WTC11 (cell line): ENCODE data around the gene CLN6. TPM values are rescaled to one million over a fixed set of nuclear protein-coding genes. Genes with fewer than 3 reads are reported as not detected.

Experiments
- ATAC-seq: fragments of 200-7000 bp; cut with Tn5 transposase; 2 replicates; pipeline ENCODE4 v1.10.0; 2021; ENCODE audit warnings: mild to moderate bottlenecking, moderate library complexity
- CTCF ChIA-PET: fragments of 300-600 bp; sonication (Branson Sonifier 250); formaldehyde crosslinking; loops from one replicate; lab custom pipeline; 2021; ENCODE audit warnings: antibody characterized with exemption; lab: Charles Lee
- POLR2A ChIA-PET: fragments of 350-600 bp; sonication (Branson Sonifier 250); formaldehyde crosslinking; loops from one replicate; lab custom pipeline; 2021; ENCODE audit warnings: antibody characterized with exemption; lab: Charles Lee
- DNase-seq: peaks from one replicate; pipeline ENCODE4 v3.0.0; 2021; ENCODE audit warnings: low spot score
- H3K27ac Mint-ChIP-seq: 2 replicates; pipeline ENCODE4 v1.8.0; 2021; ENCODE audit warnings: mixed read lengths
- H3K27me3 Mint-ChIP-seq: 2 replicates; pipeline ENCODE4 v1.8.0; 2021; ENCODE audit warnings: low read depth, mild to moderate bottlenecking, moderate library complexity, mixed read lengths
- H3K36me3 Mint-ChIP-seq: 2 replicates; pipeline ENCODE4 v1.8.0; 2021; ENCODE audit warnings: mixed read lengths
- H3K4me1 Mint-ChIP-seq: 2 replicates; pipeline ENCODE4 v1.8.0; 2022; ENCODE audit warnings: mixed read lengths
- H3K4me3 Mint-ChIP-seq: 2 replicates; pipeline ENCODE4 v1.8.0; 2021; ENCODE audit warnings: mild to moderate bottlenecking, moderate library complexity, mixed read lengths
- H3K9me3 Mint-ChIP-seq: 2 replicates; pipeline ENCODE4 v1.8.0; 2021; ENCODE audit warnings: mixed read lengths
- ATF1 ChIP-seq: sonication (generic); formaldehyde crosslinking; IDR thresholded peaks from 2 replicates; pipeline ENCODE4 v1.8.1; 2023; ENCODE audit warnings: mild to moderate bottlenecking, moderate library complexity, missing genetic modification reagents
- FOXJ3 ChIP-seq: sonication (generic); formaldehyde crosslinking; IDR thresholded peaks from 2 replicates; pipeline ENCODE4 v1.9.0; 2021; ENCODE audit warnings: missing genetic modification reagents, mild to moderate bottlenecking, borderline replicate concordance
- IRF2 ChIP-seq: sonication (generic); formaldehyde crosslinking; IDR thresholded peaks from 2 replicates; pipeline ENCODE4 v1.8.0; 2022; ENCODE audit warnings: low read depth, missing genetic modification reagents, borderline replicate concordance
- NFYB ChIP-seq: sonication (generic); formaldehyde crosslinking; conservative IDR thresholded peaks from 2 replicates; pipeline ENCODE4 v1.8.0; 2022; ENCODE audit warnings: low read depth, missing genetic modification reagents
- NR2C2 ChIP-seq: sonication (generic); formaldehyde crosslinking; IDR thresholded peaks from 2 replicates; pipeline ENCODE4 v1.8.0; 2022; ENCODE audit warnings: mild to moderate bottlenecking, missing genetic modification reagents
- OVOL2 ChIP-seq: fragments of 250-450 bp; sonication (Bioruptor Pico); IDR thresholded peaks from 2 replicates; pipeline ENCODE4 v1.9.0; 2021; ENCODE audit warnings: mild to moderate bottlenecking, borderline replicate concordance
- RELA ChIP-seq: sonication (generic); formaldehyde crosslinking; IDR thresholded peaks from 2 replicates; pipeline ENCODE4 v1.8.1; 2022; ENCODE audit warnings: missing genetic modification reagents, mild to moderate bottlenecking, borderline replicate concordance
- TCF7 ChIP-seq: sonication (generic); formaldehyde crosslinking; IDR thresholded peaks from 2 replicates; pipeline ENCODE4 v1.8.0; 2022; ENCODE audit warnings: mild to moderate bottlenecking, low read depth, missing genetic modification reagents, moderate library complexity
- TEAD1 ChIP-seq: sonication (generic); formaldehyde crosslinking; IDR thresholded peaks from 2 replicates; pipeline ENCODE4 v1.8.0; 2022; ENCODE audit warnings: mild to moderate bottlenecking, missing genetic modification reagents
- TEAD4 ChIP-seq: sonication (generic); formaldehyde crosslinking; IDR thresholded peaks from 2 replicates; pipeline ENCODE4 v1.8.0; 2022; ENCODE audit warnings: mild to moderate bottlenecking, missing genetic modification reagents
- ZBTB21 ChIP-seq: sonication (generic); formaldehyde crosslinking; IDR thresholded peaks from 2 replicates; pipeline ENCODE4 v1.8.1; 2023; ENCODE audit warnings: mild to moderate bottlenecking, missing genetic modification reagents, borderline replicate concordance
- ZNF121 ChIP-seq: sonication (generic); formaldehyde crosslinking; IDR thresholded peaks from 2 replicates; pipeline ENCODE4 v1.8.0; 2023; ENCODE audit warnings: missing genetic modification reagents
- ZNF263 ChIP-seq: sonication (generic); formaldehyde crosslinking; IDR thresholded peaks from 2 replicates; pipeline ENCODE4 v1.8.1; 2022; ENCODE audit warnings: low read depth, mild to moderate bottlenecking, moderate library complexity, missing genetic modification reagents
- total RNA-seq: library from RNA; stranded (reverse); gene quantifications from 3 replicates; pipeline ENCODE4 v1.2.3, GENCODE V29; 2021
- TF ChIP-seq, protein P1 (sequence below): sonication (generic); formaldehyde crosslinking; IDR thresholded peaks from 2 replicates; pipeline ENCODE4 v1.8.0; 2022; ENCODE audit warnings: missing genetic modification reagents
- TF ChIP-seq, protein P2 (sequence below): fragments of 250-450 bp; sonication (Bioruptor Pico); IDR thresholded peaks from 2 replicates; pipeline ENCODE4 v1.9.0; 2021; ENCODE audit warnings: mild to moderate bottlenecking, borderline replicate concordance
- TF ChIP-seq, protein P3 (sequence below): sonication (generic); formaldehyde crosslinking; IDR thresholded peaks from 2 replicates; pipeline ENCODE4 v1.8.1; 2023; ENCODE audit warnings: mild to moderate bottlenecking, missing genetic modification reagents, moderate library complexity
- TF ChIP-seq, protein P4 (sequence below): sonication (generic); formaldehyde crosslinking; IDR thresholded peaks from 2 replicates; pipeline ENCODE4 v1.8.0; 2023; ENCODE audit warnings: missing genetic modification reagents

CLN6 gene
- total RNA-seq, 1 experiment from 2014 or later: 50.2 TPM

DNA sequence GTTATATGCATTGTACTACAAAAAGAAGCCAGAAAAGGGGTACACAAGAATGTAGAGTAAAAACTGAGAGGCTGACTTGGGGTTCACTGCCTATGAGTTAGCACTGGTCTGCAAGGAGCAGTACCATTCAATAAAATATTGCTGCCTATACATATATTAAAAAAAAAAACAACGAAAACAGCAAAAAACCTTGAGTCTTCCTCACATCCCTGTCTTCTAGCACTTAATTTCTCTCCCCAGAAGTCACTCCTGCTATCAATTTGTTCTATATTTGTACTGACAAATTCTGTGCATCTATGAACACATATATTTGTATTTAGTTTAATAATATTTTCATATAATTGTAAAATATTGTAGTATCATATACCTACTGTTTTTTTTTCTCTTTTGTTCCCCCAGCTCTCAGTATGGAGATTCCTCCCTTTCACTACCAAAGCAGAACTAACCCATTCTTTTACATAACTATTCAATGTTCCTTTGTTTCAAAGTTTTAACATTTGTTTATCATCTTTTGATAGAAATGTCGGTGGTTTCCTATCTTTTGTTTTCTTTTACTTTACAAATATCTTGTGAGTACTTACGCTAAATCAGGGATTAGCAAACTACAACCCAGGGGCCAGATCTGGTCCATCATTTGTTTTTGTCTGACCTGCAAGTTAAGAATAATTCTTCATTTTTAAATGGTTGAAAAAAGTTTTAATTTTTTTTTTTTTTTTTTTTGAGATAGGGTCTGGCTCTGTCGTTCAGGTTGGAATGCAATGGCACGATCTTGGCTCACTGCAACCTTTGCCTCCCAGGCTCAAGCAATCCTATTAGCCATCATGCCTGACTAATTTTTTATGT is 33.2 kb upstream of the CLN6 start (continued):
- TF ChIP-seq ZNF263 (CRISPR knock-in tag) (no peak), ATF1 (no peak)
- TF ChIP-seq, protein P1, sequence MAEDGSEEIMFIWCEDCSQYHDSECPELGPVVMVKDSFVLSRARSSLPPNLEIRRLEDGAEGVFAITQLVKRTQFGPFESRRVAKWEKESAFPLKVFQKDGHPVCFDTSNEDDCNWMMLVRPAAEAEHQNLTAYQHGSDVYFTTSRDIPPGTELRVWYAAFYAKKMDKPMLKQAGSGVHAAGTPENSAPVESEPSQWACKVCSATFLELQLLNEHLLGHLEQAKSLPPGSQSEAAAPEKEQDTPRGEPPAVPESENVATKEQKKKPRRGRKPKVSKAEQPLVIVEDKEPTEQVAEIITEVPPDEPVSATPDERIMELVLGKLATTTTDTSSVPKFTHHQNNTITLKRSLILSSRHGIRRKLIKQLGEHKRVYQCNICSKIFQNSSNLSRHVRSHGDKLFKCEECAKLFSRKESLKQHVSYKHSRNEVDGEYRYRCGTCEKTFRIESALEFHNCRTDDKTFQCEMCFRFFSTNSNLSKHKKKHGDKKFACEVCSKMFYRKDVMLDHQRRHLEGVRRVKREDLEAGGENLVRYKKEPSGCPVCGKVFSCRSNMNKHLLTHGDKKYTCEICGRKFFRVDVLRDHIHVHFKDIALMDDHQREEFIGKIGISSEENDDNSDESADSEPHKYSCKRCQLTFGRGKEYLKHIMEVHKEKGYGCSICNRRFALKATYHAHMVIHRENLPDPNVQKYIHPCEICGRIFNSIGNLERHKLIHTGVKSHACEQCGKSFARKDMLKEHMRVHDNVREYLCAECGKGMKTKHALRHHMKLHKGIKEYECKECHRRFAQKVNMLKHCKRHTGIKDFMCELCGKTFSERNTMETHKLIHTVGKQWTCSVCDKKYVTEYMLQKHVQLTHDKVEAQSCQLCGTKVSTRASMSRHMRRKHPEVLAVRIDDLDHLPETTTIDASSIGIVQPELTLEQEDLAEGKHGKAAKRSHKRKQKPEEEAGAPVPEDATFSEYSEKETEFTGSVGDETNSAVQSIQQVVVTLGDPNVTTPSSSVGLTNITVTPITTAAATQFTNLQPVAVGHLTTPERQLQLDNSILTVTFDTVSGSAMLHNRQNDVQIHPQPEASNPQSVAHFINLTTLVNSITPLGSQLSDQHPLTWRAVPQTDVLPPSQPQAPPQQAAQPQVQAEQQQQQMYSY (CRISPR knock-in tag): no peak

DNA sequence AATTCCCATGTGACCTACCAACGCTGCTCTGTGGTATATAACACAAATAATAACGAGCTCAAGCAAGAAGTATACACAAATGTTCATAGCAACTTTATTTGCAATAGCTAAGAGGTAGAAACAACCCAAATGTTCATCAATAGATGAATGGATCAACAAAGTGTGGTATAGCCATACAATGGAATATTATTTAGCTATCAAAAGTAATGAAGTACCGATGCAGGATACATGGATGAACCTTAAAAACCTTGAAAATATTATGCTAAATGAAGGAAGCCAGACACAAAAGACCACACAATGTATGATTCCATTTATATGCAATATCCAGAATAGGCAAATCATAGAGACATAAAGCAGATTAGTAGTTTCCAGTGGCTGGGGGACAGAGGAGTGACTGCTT is 32.5 kb upstream of the CLN6 start:
- ATAC-seq (no peak), DNase-seq (no peak)
- peaks cover 34% of the 10 kb centered on the region for H3K4me1 Mint-ChIP-seq
- peaks cover 5% of the 10 kb centered on the region; the same call in 1 of the 2 replicates for H3K9me3 Mint-ChIP-seq
- ChIA-PET POLR2A (no interaction called here), CTCF (interaction anchor here (0.7 to 1.8 kb wide), 5 partner anchors 9 to 411 kb away, joined by 3 to 5 read pairs (median 4); partner anchors contain the start of gene FEM1B)
- H3K36me3 Mint-ChIP-seq: no peaks in the 10 kb centered on the region
- no peaks in the 10 kb centered on the region for H3K27me3 Mint-ChIP-seq
- no peak overlapping the region for H3K4me3 Mint-ChIP-seq
- TF ChIP-seq, protein P2, sequence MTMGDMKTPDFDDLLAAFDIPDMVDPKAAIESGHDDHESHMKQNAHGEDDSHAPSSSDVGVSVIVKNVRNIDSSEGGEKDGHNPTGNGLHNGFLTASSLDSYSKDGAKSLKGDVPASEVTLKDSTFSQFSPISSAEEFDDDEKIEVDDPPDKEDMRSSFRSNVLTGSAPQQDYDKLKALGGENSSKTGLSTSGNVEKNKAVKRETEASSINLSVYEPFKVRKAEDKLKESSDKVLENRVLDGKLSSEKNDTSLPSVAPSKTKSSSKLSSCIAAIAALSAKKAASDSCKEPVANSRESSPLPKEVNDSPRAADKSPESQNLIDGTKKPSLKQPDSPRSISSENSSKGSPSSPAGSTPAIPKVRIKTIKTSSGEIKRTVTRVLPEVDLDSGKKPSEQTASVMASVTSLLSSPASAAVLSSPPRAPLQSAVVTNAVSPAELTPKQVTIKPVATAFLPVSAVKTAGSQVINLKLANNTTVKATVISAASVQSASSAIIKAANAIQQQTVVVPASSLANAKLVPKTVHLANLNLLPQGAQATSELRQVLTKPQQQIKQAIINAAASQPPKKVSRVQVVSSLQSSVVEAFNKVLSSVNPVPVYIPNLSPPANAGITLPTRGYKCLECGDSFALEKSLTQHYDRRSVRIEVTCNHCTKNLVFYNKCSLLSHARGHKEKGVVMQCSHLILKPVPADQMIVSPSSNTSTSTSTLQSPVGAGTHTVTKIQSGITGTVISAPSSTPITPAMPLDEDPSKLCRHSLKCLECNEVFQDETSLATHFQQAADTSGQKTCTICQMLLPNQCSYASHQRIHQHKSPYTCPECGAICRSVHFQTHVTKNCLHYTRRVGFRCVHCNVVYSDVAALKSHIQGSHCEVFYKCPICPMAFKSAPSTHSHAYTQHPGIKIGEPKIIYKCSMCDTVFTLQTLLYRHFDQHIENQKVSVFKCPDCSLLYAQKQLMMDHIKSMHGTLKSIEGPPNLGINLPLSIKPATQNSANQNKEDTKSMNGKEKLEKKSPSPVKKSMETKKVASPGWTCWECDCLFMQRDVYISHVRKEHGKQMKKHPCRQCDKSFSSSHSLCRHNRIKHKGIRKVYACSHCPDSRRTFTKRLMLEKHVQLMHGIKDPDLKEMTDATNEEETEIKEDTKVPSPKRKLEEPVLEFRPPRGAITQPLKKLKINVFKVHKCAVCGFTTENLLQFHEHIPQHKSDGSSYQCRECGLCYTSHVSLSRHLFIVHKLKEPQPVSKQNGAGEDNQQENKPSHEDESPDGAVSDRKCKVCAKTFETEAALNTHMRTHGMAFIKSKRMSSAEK (CRISPR knock-in tag): no peak
- TF ChIP-seq FOXJ3 (CRISPR knock-in tag): no peak
- no peak for TF ChIP-seq RELA (CRISPR knock-in tag)
- TF ChIP-seq, protein P3, sequence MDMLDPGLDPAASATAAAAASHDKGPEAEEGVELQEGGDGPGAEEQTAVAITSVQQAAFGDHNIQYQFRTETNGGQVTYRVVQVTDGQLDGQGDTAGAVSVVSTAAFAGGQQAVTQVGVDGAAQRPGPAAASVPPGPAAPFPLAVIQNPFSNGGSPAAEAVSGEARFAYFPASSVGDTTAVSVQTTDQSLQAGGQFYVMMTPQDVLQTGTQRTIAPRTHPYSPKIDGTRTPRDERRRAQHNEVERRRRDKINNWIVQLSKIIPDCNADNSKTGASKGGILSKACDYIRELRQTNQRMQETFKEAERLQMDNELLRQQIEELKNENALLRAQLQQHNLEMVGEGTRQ: no peak
- TF ChIP-seq TEAD1: no peak
- no peak for TF ChIP-seq ZBTB21 (CRISPR knock-in tag)
- TF ChIP-seq TCF7 (CRISPR knock-in tag): no peak
- TF ChIP-seq OVOL2 (CRISPR knock-in tag): no peak
- no peak for TF ChIP-seq NFYB (CRISPR knock-in tag)
- H3K27ac Mint-ChIP-seq: 0 out of 2 replicates have a peak overlapping the region, but pooled peaks have one; percentile 42

DNA sequence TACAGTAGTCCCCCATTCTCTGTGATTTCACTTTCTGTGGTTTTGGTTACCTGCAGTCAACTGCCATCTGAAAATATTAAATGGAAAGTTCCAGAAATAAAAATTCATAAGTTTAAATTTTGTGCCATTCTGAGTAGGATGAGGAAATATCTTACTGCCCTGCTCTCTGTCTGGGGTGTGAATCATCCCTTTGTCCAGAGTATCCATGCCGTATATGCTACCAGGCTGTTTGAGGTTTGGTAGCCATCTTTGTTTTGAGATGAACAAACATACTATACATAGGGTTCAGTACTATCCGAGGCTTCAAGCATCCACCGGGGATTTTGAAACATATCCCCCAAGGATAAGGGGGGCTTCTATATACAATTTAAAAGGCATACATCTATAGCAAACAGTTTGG is 31.7 kb upstream of the CLN6 start:
- Mint-ChIP-seq H3K27ac (no peak overlapping the region), H3K36me3 (no peaks in the 10 kb centered on the region), H3K27me3 (no peaks in the 10 kb centered on the region), H3K4me1 (peaks cover 37% of the 10 kb centered on the region), H3K4me3 (no peak overlapping the region), H3K9me3 (peaks cover 5% of the 10 kb centered on the region; the same call in 1 of the 2 replicates)
- ChIA-PET CTCF (interaction anchor here (1.8 kb wide), 1 partner anchor 8 kb away, joined by 5 read pairs; no protein-coding TSS in a partner anchor), POLR2A (no interaction called here)
- ATAC-seq (no peak), DNase-seq (no peak)
- TF ChIP-seq ZNF121: no peak
- no peak for TF ChIP-seq NFYB (CRISPR knock-in tag)
- TF ChIP-seq TCF7 (CRISPR knock-in tag): no peak
- TF ChIP-seq RELA (CRISPR knock-in tag): no peak
- TF ChIP-seq, protein P2 (CRISPR knock-in tag): no peak
- TF ChIP-seq NR2C2 (CRISPR knock-in tag): no peak
- TF ChIP-seq IRF2: no peak
- no peak for TF ChIP-seq TEAD4 (CRISPR knock-in tag)
- TF ChIP-seq, protein P4, sequence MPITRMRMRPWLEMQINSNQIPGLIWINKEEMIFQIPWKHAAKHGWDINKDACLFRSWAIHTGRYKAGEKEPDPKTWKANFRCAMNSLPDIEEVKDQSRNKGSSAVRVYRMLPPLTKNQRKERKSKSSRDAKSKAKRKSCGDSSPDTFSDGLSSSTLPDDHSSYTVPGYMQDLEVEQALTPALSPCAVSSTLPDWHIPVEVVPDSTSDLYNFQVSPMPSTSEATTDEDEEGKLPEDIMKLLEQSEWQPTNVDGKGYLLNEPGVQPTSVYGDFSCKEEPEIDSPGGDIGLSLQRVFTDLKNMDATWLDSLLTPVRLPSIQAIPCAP: no peak
